ENCODE data around the gene FBXO41. TPM values are rescaled to one million over a fixed set of nuclear protein-coding genes. Genes with fewer than 3 reads are reported as not detected.

FBXO41 gene
- total and polyA plus RNA-seq, 9 donors: 1.7 to 3.1 (median 2.9) TPM

DNA sequence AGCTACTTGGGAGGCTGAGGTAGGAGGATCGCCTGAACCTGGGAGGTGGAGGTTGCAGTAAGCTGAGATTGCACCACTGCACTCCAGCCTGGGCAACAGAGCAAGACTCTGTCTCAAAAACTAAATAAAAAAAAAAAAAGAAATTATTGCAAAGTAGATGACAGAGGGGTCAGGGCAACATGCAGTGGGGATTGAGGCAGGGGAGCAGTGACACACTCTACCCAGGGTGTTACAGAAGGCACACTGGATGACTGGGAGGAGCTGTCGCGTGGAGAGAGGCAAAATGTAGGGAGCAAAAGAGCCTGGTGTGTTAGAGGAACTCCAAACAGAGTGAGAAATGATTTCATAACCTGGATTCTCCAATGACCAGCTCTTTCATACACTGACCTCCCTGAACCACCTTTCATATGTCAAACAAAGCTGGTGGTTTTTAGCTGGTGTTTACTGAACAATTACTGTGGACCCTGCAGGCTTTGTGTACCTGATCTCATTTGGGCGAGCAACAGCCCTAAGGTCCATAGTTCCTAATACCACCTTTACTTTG, 22.1 kb downstream of the FBXO41 start:
- Histone ChIP-seq H3K27me3 (no peaks in the 10 kb centered on the region), H3K9me3 (no peaks in the 10 kb centered on the region), H3K27ac (no peak overlapping the region), H3K36me3 (no peaks in the 10 kb centered on the region), H3K4me1 (ENCODE audit: insufficient read depth) (no peaks in the 10 kb centered on the region), H3K4me3 (no peak overlapping the region)
- intact Hi-C loops (cut with DNase I): no loop called here
- DNase-seq: no peak
- TF ChIP-seq, protein P1, sequence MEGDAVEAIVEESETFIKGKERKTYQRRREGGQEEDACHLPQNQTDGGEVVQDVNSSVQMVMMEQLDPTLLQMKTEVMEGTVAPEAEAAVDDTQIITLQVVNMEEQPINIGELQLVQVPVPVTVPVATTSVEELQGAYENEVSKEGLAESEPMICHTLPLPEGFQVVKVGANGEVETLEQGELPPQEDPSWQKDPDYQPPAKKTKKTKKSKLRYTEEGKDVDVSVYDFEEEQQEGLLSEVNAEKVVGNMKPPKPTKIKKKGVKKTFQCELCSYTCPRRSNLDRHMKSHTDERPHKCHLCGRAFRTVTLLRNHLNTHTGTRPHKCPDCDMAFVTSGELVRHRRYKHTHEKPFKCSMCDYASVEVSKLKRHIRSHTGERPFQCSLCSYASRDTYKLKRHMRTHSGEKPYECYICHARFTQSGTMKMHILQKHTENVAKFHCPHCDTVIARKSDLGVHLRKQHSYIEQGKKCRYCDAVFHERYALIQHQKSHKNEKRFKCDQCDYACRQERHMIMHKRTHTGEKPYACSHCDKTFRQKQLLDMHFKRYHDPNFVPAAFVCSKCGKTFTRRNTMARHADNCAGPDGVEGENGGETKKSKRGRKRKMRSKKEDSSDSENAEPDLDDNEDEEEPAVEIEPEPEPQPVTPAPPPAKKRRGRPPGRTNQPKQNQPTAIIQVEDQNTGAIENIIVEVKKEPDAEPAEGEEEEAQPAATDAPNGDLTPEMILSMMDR (IDR thresholded peaks at IDR 0.05): no peak
- TF ChIP-seq EP300 (IDR thresholded peaks at IDR 0.05) (no peak), POLR2A (IDR thresholded peaks at IDR 0.05) (no peak)
- 91 to 92% (median 91%) methylated on average over 4 of the region's 4 CpGs for WGBS, 3 donors

DNA sequence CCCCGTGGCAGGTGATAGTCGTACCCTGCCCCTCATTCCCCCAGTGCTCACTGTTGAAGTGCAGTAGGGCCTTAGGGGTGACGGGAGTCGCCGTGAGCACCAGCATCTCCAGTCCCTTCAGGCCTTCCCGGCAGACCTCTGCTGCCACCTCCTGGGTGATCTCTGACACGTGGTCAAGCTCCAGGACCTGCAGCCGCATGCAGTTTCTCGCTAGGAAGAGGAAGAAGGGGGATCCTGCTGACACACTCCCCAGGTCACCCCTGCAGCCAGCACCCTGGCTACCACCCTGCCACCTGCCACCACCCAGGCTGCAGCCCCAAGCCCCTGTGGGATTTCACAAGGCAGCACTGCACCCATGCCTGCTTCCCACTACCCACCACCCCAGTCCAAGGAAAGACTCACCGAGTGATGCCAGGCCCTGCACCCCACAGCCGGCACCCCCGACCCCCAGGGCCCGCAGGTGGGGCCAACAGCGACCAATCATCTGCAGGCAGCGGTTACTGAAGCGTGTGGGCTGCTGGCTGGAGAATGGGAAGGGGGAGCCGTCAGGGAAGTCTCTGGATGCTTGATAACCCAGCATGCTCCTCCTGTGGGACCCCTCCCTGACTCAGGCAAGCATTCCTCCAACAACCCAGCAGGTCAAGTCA, 23.8 kb downstream of the FBXO41 start:
- no peak overlapping the region for H3K27ac ChIP-seq
- no peaks in the 10 kb centered on the region for H3K9me3 ChIP-seq
- H3K4me1 ChIP-seq (ENCODE audit: insufficient read depth): no peaks in the 10 kb centered on the region
- no peak overlapping the region for H3K4me3 ChIP-seq
- no peak for DNase-seq
- H3K36me3 ChIP-seq: no peaks in the 10 kb centered on the region
- H3K27me3 ChIP-seq: no peaks in the 10 kb centered on the region
- 50 to 53% (median 50%) methylated on average over 17 of the region's 17 CpGs for whole genome bisulfite sequencing, 3 donors
- TF ChIP-seq POLR2A (IDR thresholded peaks at IDR 0.05) (no peak), EP300 (IDR thresholded peaks at IDR 0.05) (no peak)
- TF ChIP-seq, protein P1 (IDR thresholded peaks at IDR 0.05): no peak
- intact Hi-C loops (cut with DNase I): no loop called here

- intact Hi-C loops (cut with DNase I): no loop called here
- TF ChIP-seq EP300 (IDR thresholded peaks at IDR 0.05) (no peak), POLR2A (IDR thresholded peaks at IDR 0.05) (no peak)
- TF ChIP-seq, protein P1 (IDR thresholded peaks at IDR 0.05): no peak
- no peak overlapping the region for H3K27ac ChIP-seq
- no peaks in the 10 kb centered on the region for H3K36me3 ChIP-seq
- DNase-seq: no peak
- no peak overlapping the region for H3K4me3 ChIP-seq
- no peaks in the 10 kb centered on the region for H3K9me3 ChIP-seq
- 66 to 75% (median 74%) methylated on average over 4 of the region's 4 CpGs for WGBS, 3 donors
- H3K4me1 ChIP-seq (ENCODE audit: insufficient read depth): no peaks in the 10 kb centered on the region
- H3K27me3 ChIP-seq: no peaks in the 10 kb centered on the region
Observed at GRCh38 chr2:73259704-73260337, 24.5 kb downstream of the FBXO41 start.

DNA sequence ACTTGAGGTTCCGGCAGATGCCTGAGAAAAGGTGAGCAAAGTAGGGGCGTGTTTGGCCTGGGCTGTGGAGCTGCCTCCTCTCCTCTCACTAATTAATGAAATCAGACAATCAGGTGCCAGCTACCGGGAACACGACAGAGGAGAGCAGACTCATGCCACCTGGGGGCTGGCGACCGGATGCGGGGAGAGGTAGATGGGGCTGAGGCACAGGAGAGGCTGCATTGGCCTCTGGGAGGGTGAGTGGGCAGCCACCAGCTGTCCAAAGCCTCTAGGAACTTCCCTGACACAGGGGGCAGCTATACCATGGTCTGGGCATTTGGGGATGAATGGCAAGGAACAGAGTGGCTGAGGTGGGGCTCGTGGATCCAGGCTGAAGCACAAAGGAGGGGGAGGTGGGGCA, 25.0 kb downstream of the FBXO41 start:
- no peaks in the 10 kb centered on the region for H3K27me3 ChIP-seq

More for the DNA sequence above, 25.0 kb downstream of the FBXO41 start:
- no peaks in the 10 kb centered on the region for H3K4me1 ChIP-seq (ENCODE audit: insufficient read depth)
- H3K4me3 ChIP-seq: no peak overlapping the region
- no peak for DNase-seq
- no peaks in the 10 kb centered on the region for H3K36me3 ChIP-seq
- WGBS, 3 donors: 89 to 95% (median 90%) methylated on average over 8 of the region's 8 CpGs
- no peaks in the 10 kb centered on the region for H3K9me3 ChIP-seq
- TF ChIP-seq, protein P1 (IDR thresholded peaks at IDR 0.05): no peak
- no peak for TF ChIP-seq EP300 (IDR thresholded peaks at IDR 0.05)
- TF ChIP-seq POLR2A (IDR thresholded peaks at IDR 0.05): no peak
- no peak overlapping the region for H3K27ac ChIP-seq
- intact Hi-C loops (cut with DNase I): no loop called here
